Upper lobe of left lung (tissue), 4 donors: ENCODE measurements around the gene PDZD11.

Source experiments
- POLR2A ChIP-seq, 4 donors: fragments of 450-650 bp; IDR thresholded peaks; one replicate each; pipeline ENCODE4 v1.5.1; 2016 to 2017; ENCODE audit warnings: antibody characterized with exemption in 4 of 4, mild to moderate bottlenecking in 2 of 4
- POLR2AphosphoS5 ChIP-seq, 2 donors: sonication (generic); formaldehyde crosslinking; IDR thresholded peaks; one replicate each; pipeline ENCODE4 v1.5.1; 2017; ENCODE audit warnings: antibody characterized with exemption in 2 of 2
- TF ChIP-seq, protein P1 (sequence below), 6 experiments: fragments of 450-650 bp in 4 of 6; fragments of 200-600 bp in 2 of 6; sonication (generic) in 2 of 6; IDR thresholded peaks; one replicate each; pipeline ENCODE4 v1.5.1; 2016 to 2019; ENCODE audit warnings: antibody characterized with exemption in 6 of 6

DNA sequence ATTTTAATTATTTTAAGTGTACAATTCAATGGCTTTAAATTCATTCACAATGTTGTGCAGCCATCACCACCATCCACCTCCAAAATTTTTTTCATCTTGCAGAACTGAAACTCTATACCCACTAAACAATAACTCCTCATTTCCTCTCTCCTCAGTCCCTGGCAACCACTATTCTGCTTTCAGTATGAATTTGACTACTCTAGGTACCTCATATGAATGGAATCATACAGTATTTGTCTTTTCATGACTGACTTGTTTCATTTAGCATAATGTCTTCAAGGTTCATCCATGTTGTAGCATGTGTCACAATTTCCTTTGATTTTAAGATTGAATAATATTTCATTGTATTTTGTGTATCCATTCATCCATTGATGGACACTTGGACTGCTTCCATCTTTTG, 47.0 kb upstream of the PDZD11 start:
- TF ChIP-seq, protein P1, sequence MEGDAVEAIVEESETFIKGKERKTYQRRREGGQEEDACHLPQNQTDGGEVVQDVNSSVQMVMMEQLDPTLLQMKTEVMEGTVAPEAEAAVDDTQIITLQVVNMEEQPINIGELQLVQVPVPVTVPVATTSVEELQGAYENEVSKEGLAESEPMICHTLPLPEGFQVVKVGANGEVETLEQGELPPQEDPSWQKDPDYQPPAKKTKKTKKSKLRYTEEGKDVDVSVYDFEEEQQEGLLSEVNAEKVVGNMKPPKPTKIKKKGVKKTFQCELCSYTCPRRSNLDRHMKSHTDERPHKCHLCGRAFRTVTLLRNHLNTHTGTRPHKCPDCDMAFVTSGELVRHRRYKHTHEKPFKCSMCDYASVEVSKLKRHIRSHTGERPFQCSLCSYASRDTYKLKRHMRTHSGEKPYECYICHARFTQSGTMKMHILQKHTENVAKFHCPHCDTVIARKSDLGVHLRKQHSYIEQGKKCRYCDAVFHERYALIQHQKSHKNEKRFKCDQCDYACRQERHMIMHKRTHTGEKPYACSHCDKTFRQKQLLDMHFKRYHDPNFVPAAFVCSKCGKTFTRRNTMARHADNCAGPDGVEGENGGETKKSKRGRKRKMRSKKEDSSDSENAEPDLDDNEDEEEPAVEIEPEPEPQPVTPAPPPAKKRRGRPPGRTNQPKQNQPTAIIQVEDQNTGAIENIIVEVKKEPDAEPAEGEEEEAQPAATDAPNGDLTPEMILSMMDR (IDR thresholded peaks at IDR 0.05): no peak
- TF ChIP-seq POLR2A (IDR thresholded peaks at IDR 0.05): no peak
- TF ChIP-seq POLR2AphosphoS5 (IDR thresholded peaks at IDR 0.05): no peak
